Spleen (tissue), 11 donors: ENCODE results near the gene AMOTL2. TPM values are rescaled to one million over a fixed set of nuclear protein-coding genes. Genes with fewer than 3 reads are reported as not detected.

Experiments
- DNase-seq: peaks from one replicate; pipeline ENCODE4 v3.0.0-alpha.2; 2020
- H3K27ac ChIP-seq, 8 donors: fragments of 200-600 bp; sonication (generic) in 7 of 8; 1 replicate in 4 of 8; 2 replicates in 4 of 8; pipeline versions ENCODE4 v1.5.0 to v1.8.0; 2016 to 2021; ENCODE audit warnings: inconsistent platforms in 4 of 8, mild to moderate bottlenecking in 4 of 8, moderate library complexity in 1 of 8
- H3K27me3 ChIP-seq, 7 donors: fragments of 200-600 bp; sonication (generic) in 6 of 7; replicated peaks in 1 of 7; 1 replicate in 4 of 7; 2 replicates in 3 of 7; pipeline versions ENCODE4 v1.5.0 to v1.8.0; 2016 to 2021; ENCODE audit warnings: inconsistent platforms in 3 of 7, mild to moderate bottlenecking in 1 of 7
- H3K36me3 ChIP-seq, 6 donors: fragments of 200-600 bp; sonication (generic) in 5 of 6; 1 replicate in 4 of 6; 2 replicates in 2 of 6; pipeline versions ENCODE4 v1.5.0 to v1.8.0; 2016 to 2021; ENCODE audit warnings: inconsistent platforms in 2 of 6
- H3K4me1 ChIP-seq, 6 donors: fragments of 200-600 bp; sonication (generic) in 5 of 6; 1 replicate in 3 of 6; 2 replicates in 3 of 6; pipeline versions ENCODE4 v1.5.0 to v1.8.0; 2016 to 2021; ENCODE audit warnings: inconsistent platforms in 3 of 6
- H3K4me3 ChIP-seq, 8 donors: fragments of 200-600 bp; sonication (generic) in 7 of 8; 1 replicate in 4 of 8; 2 replicates in 4 of 8; pipeline versions ENCODE4 v1.5.0 to v1.8.0; 2016 to 2021; ENCODE audit warnings: inconsistent platforms in 4 of 8, mild to moderate bottlenecking in 4 of 8, moderate library complexity in 2 of 8
- H3K9me3 ChIP-seq, 8 donors: fragments of 200-600 bp; sonication (generic) in 7 of 8; 1 replicate in 4 of 8; 2 replicates in 4 of 8; pipeline versions ENCODE4 v1.5.0 to v1.8.0; 2016 to 2021; ENCODE audit warnings: inconsistent platforms in 4 of 8
- POLR2A ChIP-seq, 3 donors: fragments of 450-650 bp; IDR thresholded peaks; one replicate each; pipeline ENCODE4 v1.5.1; 2017; ENCODE audit warnings: antibody characterized with exemption in 3 of 3, mild to moderate bottlenecking in 1 of 3
- POLR2AphosphoS5 ChIP-seq, 3 donors: sonication (generic); formaldehyde crosslinking; IDR thresholded peaks; one replicate each; pipeline ENCODE4 v1.5.1; 2017; ENCODE audit warnings: antibody characterized with exemption in 3 of 3
- WGBS, 5 donors: extraction: QIAGEN DNeasy Blood & Tissue Kit in 3 of 5; methylation state at CpG; one replicate each; pipeline versions ENCODE4 v1.1.5 to v1.1.7; 2013 to 2018; 5-methylcytosine and 5-hydroxymethylcytosine counted together
- intact Hi-C: fragments of 100-400 bp; cut with DNase I; formaldehyde crosslinking; loops from one replicate; pipeline ENCODE4 v1.15.0; 2023; ENCODE audit warnings: low total_unique reads
- polyA plus RNA-seq, 3 donors: library from polyadenylated mRNA; stranded (reverse); fragments of 200-250 nt; gene quantifications; one replicate each; pipeline ENCODE4 v1.2.1, GENCODE V29; 2013
- total RNA-seq, 7 donors: library from RNA; depleted of rRNA in 3 of 7; stranded (reverse); fragments of >200 nt in 3 of 7; fragmentation: NEBNext Ultra II Directional in 4 of 7; extraction: Animal tissue kit (Norgen Biotek cat#: 25700) in 4 of 7; gene quantifications; one replicate each; pipeline versions ENCODE4 v1.1.0 to v1.2.1, GENCODE V29; 2016 to 2021
- TF ChIP-seq, protein P1 (sequence below), 11 experiments: fragments of 200-600 bp in 7 of 11; fragments of 450-650 bp in 4 of 11; sonication (generic) in 4 of 11; IDR thresholded peaks in 8 of 11; conservative IDR thresholded peaks in 3 of 11; 1 replicate in 7 of 11; 2 replicates in 4 of 11; pipeline versions ENCODE4 v1.4.0 to v1.8.0; 2016 to 2021; ENCODE audit warnings: antibody characterized with exemption in 11 of 11, inconsistent platforms in 4 of 11, mild to moderate bottlenecking in 1 of 11
- donor health status: healthy with polysubstance abuse.
- donor health status: DM: no; HTN: no; CAD: no; lungs with moderate emphysema.
- donor health status: DM: no; HTN: no; CAD: no.
- donor health status: Bipolar disorder and iron deficiency.
- donor health status: healthy.
- donor health status: DM: no; HTN: no; CAD: no.
- donor health status: DM: yes; HTN: yes; CAD: no.

AMOTL2 gene
- total and polyA plus RNA-seq, 10 donors: 3.8 to 83.4 (median 40.4) TPM

DNA sequence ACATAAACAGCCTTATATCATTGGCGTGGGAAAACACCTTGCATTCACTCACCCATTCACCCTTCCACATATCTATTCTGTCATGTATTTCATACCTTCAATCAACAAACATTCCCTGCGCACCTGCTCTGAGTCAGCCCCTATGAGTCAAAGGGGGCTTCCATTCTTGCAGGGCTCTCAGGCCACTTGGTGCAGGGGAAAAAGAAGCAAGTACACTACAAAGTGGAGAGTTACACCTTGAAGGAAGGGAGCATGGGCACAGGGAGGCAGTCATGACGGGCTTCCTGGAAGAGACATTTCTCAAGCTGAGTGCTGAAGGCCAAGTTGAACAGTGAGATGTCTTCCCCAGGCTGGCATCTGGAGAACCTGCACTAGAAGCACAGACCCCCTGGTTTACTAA, 4.6 kb upstream of the AMOTL2 start:
- TF ChIP-seq, protein P1, sequence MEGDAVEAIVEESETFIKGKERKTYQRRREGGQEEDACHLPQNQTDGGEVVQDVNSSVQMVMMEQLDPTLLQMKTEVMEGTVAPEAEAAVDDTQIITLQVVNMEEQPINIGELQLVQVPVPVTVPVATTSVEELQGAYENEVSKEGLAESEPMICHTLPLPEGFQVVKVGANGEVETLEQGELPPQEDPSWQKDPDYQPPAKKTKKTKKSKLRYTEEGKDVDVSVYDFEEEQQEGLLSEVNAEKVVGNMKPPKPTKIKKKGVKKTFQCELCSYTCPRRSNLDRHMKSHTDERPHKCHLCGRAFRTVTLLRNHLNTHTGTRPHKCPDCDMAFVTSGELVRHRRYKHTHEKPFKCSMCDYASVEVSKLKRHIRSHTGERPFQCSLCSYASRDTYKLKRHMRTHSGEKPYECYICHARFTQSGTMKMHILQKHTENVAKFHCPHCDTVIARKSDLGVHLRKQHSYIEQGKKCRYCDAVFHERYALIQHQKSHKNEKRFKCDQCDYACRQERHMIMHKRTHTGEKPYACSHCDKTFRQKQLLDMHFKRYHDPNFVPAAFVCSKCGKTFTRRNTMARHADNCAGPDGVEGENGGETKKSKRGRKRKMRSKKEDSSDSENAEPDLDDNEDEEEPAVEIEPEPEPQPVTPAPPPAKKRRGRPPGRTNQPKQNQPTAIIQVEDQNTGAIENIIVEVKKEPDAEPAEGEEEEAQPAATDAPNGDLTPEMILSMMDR (IDR thresholded peaks at IDR 0.05 in 8 of 11, conservative IDR thresholded peaks at IDR 0.05 in 3 of 11): no peak
- TF ChIP-seq POLR2AphosphoS5 (IDR thresholded peaks at IDR 0.05) (no peak), POLR2A (IDR thresholded peaks at IDR 0.05) (no peak)
- intact Hi-C loops: loop anchor here (5.0 kb wide), 1 partner anchor 72 kb away; no protein-coding TSS in a partner anchor
- peak; percentile 13 for DNase-seq
- H3K9me3 ChIP-seq: no peaks in the 10 kb centered on the region
- 67 to 89% (median 79%) methylated on average over 3 of the region's 3 CpGs for WGBS, 5 donors
- peaks cover 0 to 36% (median 21%) of the 10 kb centered on the region in 6 donors for H3K4me1 ChIP-seq
- no peaks in the 10 kb centered on the region for H3K36me3 ChIP-seq
- no peak overlapping the region for H3K4me3 ChIP-seq
- H3K27me3 ChIP-seq: peaks cover 0 to 32% (median 10%) of the 10 kb centered on the region in 7 donors
- H3K27ac ChIP-seq: no peak overlapping the region

DNA sequence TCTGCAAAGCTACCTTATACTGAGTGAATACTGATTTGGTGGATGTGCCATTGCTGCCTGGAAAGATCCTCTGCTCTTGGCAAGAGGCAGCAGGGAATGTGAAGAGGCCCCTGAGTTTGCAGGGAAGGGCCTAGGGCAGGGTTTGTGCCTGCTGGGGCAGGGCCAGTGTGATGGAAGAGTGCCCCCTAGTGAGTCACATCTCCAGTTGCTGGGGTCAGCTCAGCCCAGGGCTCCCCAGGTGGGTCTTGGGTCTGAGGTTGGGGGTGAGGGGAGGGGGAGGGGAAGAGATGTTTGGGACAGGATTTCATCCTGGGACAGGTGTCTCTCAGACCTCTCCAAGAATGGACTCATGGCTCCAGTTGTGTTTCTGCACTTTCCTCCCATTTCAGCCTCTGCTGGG, 4.1 kb upstream of the AMOTL2 start:
- peak; percentile 66 for DNase-seq

DNA sequence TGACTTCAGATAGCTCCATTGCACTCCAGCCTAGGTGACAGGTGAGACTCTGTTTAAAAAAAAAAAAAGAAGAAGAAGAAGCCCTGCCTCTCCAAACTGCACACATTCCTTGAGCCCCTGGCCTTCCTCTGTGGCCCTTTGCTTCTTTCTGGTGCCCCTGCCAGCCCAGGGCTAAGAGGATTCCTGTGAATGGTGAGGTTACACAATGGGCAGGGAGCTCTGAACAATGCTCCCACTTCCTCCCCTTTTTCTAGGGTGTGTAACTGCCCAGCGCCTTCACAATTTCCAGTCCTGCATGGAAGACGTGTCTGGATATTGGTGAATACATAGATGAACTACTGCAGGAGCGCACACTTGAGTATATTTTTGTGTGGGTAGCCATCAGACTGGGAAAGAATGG, 3.6 kb upstream of the AMOTL2 start:
- intact Hi-C loops: loop anchor here (5.0 kb wide), 1 partner anchor 71 kb away; no protein-coding TSS in a partner anchor
- Histone ChIP-seq H3K4me1 (peaks cover 0 to 43% (median 26%) of the 10 kb centered on the region in 6 donors), H3K36me3 (no peaks in the 10 kb centered on the region), H3K27ac (no peak overlapping the region), H3K9me3 (no peaks in the 10 kb centered on the region), H3K4me3 (no peak overlapping the region), H3K27me3 (peaks cover 0 to 42% (median 16%) of the 10 kb centered on the region in 7 donors)
- TF ChIP-seq POLR2A (IDR thresholded peaks at IDR 0.05) (no peak), POLR2AphosphoS5 (IDR thresholded peaks at IDR 0.05) (no peak)
- TF ChIP-seq, protein P1 (IDR thresholded peaks at IDR 0.05 in 8 of 11, conservative IDR thresholded peaks at IDR 0.05 in 3 of 11): no peak
- peak; percentile 11 for DNase-seq
- 60 to 82% (median 69%) methylated on average over 3 of the region's 3 CpGs for WGBS, 5 donors

More for the DNA sequence above, 4.1 kb upstream of the AMOTL2 start:
- peaks cover 0 to 37% (median 11%) of the 10 kb centered on the region in 7 donors for H3K27me3 ChIP-seq
- no peaks in the 10 kb centered on the region for H3K9me3 ChIP-seq
- TF ChIP-seq POLR2AphosphoS5 (IDR thresholded peaks at IDR 0.05): no peak
- TF ChIP-seq, protein P1 (IDR thresholded peaks at IDR 0.05 in 8 of 11, conservative IDR thresholded peaks at IDR 0.05 in 3 of 11): peak in 7 of 11 experiments; percentile 16 to 60 (median 48)
- no peak overlapping the region for H3K4me3 ChIP-seq
- H3K4me1 ChIP-seq: peaks cover 0 to 40% (median 25%) of the 10 kb centered on the region in 6 donors
- H3K36me3 ChIP-seq: no peaks in the 10 kb centered on the region
- intact Hi-C loops: loop anchor here (5.0 kb wide), 1 partner anchor 71 kb away; no protein-coding TSS in a partner anchor
- H3K27ac ChIP-seq: no peak overlapping the region

DNA sequence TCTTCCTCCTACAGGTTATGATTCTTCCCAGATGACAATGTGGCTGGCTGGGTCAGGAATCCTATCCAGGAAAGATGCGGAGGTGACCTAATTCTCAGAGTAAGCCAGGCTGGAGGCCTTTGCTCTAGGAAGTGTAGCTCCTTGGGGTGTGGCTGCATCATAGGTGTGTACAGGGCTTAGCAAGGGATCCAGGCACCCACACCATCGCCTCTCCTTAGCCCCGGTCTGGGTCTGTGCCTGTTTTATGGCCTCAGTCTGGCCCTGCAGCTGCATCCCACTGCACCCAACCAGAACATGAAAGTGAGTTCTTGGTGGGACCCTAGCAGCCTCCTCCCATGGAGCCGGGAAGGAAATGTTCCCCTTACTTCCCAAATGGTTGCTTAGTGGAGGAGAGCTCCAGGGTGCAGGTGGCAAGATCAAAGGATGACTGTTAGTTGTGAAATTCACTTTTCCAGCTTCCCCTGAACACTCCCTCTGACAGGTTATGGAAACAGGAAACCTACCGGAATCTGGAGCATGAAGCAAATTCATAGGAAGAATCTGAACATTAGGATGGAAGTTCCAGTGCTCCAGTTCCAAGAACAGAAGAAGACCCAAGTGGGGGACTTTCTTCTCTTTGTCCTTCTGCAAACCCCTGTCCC, 2.7 kb upstream of the AMOTL2 start:
- 84 to 98% (median 90%) methylated on average over 5 of the region's 5 CpGs for WGBS, 5 donors
- Histone ChIP-seq H3K27me3 (peaks cover 0 to 46% (median 18%) of the 10 kb centered on the region in 7 donors), H3K36me3 (no peaks in the 10 kb centered on the region), H3K4me3 (no peak overlapping the region), H3K27ac (no peak overlapping the region), H3K9me3 (no peaks in the 10 kb centered on the region), H3K4me1 (peaks cover 0 to 47% (median 28%) of the 10 kb centered on the region in 6 donors)
- no peak for TF ChIP-seq POLR2AphosphoS5 (IDR thresholded peaks at IDR 0.05)
- no peak for TF ChIP-seq POLR2A (IDR thresholded peaks at IDR 0.05)
- TF ChIP-seq, protein P1 (IDR thresholded peaks at IDR 0.05 in 8 of 11, conservative IDR thresholded peaks at IDR 0.05 in 3 of 11): no peak
- DNase-seq: peak; percentile 33
- intact Hi-C loops: loop anchor here (5.0 kb wide), 1 partner anchor 70 kb away; no protein-coding TSS in a partner anchor
